ENCODE data around the gene SDK1.

DNA sequence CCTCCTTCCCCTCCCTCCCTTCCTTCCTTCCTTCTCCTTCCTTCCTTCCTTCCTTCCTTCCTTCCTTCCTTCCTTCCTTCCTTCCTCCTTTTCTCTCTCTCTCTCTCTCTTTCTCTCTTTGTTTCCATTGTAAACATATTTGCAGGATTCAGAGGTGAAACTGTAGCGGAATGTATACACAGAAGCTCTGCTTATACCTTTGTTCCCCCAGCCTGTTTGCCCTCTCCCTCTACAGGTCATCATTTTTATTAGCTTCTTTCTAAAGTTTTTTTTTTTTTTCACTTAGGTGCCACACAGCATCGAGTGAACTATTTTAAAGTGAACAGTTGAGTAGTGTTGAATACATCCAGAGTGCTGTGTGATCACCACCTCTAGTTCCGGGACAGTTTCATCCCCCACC is 20.7 kb downstream of the SDK1 start:
- TF ChIP-seq, protein P1, sequence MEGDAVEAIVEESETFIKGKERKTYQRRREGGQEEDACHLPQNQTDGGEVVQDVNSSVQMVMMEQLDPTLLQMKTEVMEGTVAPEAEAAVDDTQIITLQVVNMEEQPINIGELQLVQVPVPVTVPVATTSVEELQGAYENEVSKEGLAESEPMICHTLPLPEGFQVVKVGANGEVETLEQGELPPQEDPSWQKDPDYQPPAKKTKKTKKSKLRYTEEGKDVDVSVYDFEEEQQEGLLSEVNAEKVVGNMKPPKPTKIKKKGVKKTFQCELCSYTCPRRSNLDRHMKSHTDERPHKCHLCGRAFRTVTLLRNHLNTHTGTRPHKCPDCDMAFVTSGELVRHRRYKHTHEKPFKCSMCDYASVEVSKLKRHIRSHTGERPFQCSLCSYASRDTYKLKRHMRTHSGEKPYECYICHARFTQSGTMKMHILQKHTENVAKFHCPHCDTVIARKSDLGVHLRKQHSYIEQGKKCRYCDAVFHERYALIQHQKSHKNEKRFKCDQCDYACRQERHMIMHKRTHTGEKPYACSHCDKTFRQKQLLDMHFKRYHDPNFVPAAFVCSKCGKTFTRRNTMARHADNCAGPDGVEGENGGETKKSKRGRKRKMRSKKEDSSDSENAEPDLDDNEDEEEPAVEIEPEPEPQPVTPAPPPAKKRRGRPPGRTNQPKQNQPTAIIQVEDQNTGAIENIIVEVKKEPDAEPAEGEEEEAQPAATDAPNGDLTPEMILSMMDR (IDR thresholded peaks at IDR 0.05): no peak
- TF ChIP-seq POLR2A (IDR thresholded peaks at IDR 0.05) (no peak), POLR2AphosphoS5 (IDR thresholded peaks at IDR 0.05; ENCODE audit: insufficient read depth in 1 of 2, low read depth in 1 of 2) (no peak)

Measured in vagina (tissue), 2 donors.